Measurements from ENCODE around the gene CD37.

GRCh38 chr19:49316284-49316683, 18.9 kb upstream of the CD37 start:
- TF ChIP-seq CTCF (IDR thresholded peaks at IDR 0.05) (no peak), POLR2A (IDR thresholded peaks at IDR 0.05) (no peak)

All from uterus (tissue), 2 donors.